Tibial nerve (tissue), 3 donors: ENCODE results near the gene VAT1L.

ENCODE experiments used
- CTCF ChIP-seq, 5 experiments: fragments of 200-600 bp in 3 of 5; fragments of 450-650 bp in 2 of 5; sonication (generic) in 3 of 5; IDR thresholded peaks; one replicate each; pipeline ENCODE4 v1.5.1; 2016 to 2019; ENCODE audit warnings: antibody characterized with exemption in 5 of 5, mild to moderate bottlenecking in 3 of 5, moderate library complexity in 2 of 5
- POLR2A ChIP-seq, 2 donors: fragments of 450-650 bp; IDR thresholded peaks; one replicate each; pipeline ENCODE4 v1.6.1; 2017; ENCODE audit warnings: antibody characterized with exemption in 2 of 2, mild to moderate bottlenecking in 2 of 2, moderate library complexity in 2 of 2

GRCh38 chr16:77787452-77787851 lies 912 bp upstream of the VAT1L start:
- no peak for TF ChIP-seq POLR2A (IDR thresholded peaks at IDR 0.05)
- TF ChIP-seq CTCF (IDR thresholded peaks at IDR 0.05): no peak
